ENCODE measurements around the gene GALNT10.

GALNT10 gene

GRCh38 chr5:154324033-154324432 lies 133.5 kb downstream of the GALNT10 start:
- TF ChIP-seq, protein P1, sequence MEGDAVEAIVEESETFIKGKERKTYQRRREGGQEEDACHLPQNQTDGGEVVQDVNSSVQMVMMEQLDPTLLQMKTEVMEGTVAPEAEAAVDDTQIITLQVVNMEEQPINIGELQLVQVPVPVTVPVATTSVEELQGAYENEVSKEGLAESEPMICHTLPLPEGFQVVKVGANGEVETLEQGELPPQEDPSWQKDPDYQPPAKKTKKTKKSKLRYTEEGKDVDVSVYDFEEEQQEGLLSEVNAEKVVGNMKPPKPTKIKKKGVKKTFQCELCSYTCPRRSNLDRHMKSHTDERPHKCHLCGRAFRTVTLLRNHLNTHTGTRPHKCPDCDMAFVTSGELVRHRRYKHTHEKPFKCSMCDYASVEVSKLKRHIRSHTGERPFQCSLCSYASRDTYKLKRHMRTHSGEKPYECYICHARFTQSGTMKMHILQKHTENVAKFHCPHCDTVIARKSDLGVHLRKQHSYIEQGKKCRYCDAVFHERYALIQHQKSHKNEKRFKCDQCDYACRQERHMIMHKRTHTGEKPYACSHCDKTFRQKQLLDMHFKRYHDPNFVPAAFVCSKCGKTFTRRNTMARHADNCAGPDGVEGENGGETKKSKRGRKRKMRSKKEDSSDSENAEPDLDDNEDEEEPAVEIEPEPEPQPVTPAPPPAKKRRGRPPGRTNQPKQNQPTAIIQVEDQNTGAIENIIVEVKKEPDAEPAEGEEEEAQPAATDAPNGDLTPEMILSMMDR (IDR thresholded peaks at IDR 0.05; ENCODE audit: low read depth, low read length), result no peak
- Histone ChIP-seq H3K36me3 (no peaks in the 10 kb centered on the region), H3K4me3 (ENCODE audit: low read depth, low read length) (no peak overlapping the region), H3K27me3 (ENCODE audit: insufficient read depth, low read depth, severe bottlenecking) (no peaks in the 10 kb centered on the region), H3K27ac (no peak overlapping the region), H3K9me3 (ENCODE audit: severe bottlenecking) (no peaks in the 10 kb centered on the region)
- DNase-seq, result no peak

- no peak for DNase-seq
- no peaks in the 10 kb centered on the region for H3K36me3 ChIP-seq
These were observed 135.0 kb downstream of the GALNT10 start for GRCh38 chr5:154325566-154325965.

GRCh38 chr5:154329062-154329461 lies 138.5 kb downstream of the GALNT10 start:
- TF ChIP-seq, protein P1 (IDR thresholded peaks at IDR 0.05; ENCODE audit: low read depth, low read length), result no peak
- no peaks in the 10 kb centered on the region for H3K9me3 ChIP-seq (ENCODE audit: severe bottlenecking)

More at GRCh38 chr5:154325566-154325965, 135.0 kb downstream of the GALNT10 start:
- H3K9me3 ChIP-seq (ENCODE audit: severe bottlenecking), result no peaks in the 10 kb centered on the region
- no peak overlapping the region for H3K4me3 ChIP-seq (ENCODE audit: low read depth, low read length)
- TF ChIP-seq, protein P1 (IDR thresholded peaks at IDR 0.05; ENCODE audit: low read depth, low read length), result no peak
- no peaks in the 10 kb centered on the region for H3K27me3 ChIP-seq (ENCODE audit: insufficient read depth, low read depth, severe bottlenecking)
- no peak overlapping the region for H3K27ac ChIP-seq

DNA sequence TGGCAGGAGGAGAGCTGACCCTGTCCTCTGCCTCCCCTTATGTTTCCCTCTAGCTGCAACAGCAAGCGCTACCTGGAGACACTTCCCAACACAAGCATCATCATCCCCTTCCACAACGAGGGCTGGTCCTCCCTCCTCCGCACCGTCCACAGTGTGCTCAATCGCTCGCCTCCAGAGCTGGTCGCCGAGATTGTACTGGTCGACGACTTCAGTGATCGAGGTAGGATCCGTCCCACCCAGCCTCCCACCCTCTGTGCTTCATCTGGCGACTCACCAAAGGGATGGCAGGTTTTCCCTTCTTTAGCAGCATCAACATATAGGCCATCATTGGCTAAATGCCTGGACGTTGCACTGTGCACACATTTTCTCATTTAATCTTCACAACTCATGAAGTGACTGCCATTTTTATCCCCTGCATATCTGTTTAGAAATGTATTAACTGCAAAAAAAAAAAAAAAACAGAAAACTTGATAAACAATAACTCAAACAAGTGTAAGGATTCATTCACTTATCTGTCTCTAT lies 139.0 kb downstream of the GALNT10 start:
- H3K9me3 ChIP-seq (ENCODE audit: severe bottlenecking), result no peaks in the 10 kb centered on the region
- no peak overlapping the region for H3K27ac ChIP-seq
- TF ChIP-seq, protein P1 (IDR thresholded peaks at IDR 0.05; ENCODE audit: low read depth, low read length), result no peak
- no peaks in the 10 kb centered on the region for H3K36me3 ChIP-seq
- DNase-seq, result no peak
- no peak overlapping the region for H3K4me3 ChIP-seq (ENCODE audit: low read depth, low read length)
- H3K27me3 ChIP-seq (ENCODE audit: insufficient read depth, low read depth, severe bottlenecking), result no peaks in the 10 kb centered on the region

More at GRCh38 chr5:154329062-154329461, 138.5 kb downstream of the GALNT10 start:
- Histone ChIP-seq H3K27me3 (ENCODE audit: insufficient read depth, low read depth, severe bottlenecking) (no peaks in the 10 kb centered on the region), H3K36me3 (no peaks in the 10 kb centered on the region), H3K27ac (no peak overlapping the region), H3K4me3 (ENCODE audit: low read depth, low read length) (no peak overlapping the region)
- DNase-seq, result no peak

DNA sequence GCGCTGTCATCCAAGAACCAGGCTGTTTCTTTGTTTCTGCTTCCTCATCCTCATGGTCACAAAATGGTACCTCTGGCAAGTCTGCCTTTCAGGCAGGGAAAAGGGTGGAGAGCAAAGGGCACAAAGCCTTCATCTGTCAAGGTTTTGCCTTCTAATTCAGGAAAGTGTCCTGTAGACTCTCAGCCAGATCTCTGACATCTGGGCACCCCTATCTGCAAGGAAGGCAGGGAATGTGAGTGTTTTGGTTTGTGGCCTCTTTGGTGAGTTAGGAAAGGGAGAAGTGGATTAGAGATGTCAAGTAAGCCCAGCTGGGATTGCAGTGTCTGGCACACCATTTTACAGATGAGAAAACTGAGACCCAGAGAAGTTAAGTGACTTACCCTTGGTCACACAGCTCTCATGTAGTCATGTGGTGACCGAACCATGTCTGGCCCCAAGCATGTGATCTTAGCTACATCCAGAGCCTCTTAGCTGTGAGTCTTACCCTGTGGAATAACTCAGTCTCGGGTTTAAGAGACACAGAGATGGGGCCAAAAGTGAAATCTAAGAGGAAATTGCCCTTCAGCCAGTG lies 139.6 kb downstream of the GALNT10 start:
- no peak for DNase-seq
- TF ChIP-seq, protein P1 (IDR thresholded peaks at IDR 0.05; ENCODE audit: low read depth, low read length), result no peak
- H3K4me3 ChIP-seq (ENCODE audit: low read depth, low read length), result no peak overlapping the region
- H3K27me3 ChIP-seq (ENCODE audit: insufficient read depth, low read depth, severe bottlenecking), result no peaks in the 10 kb centered on the region
- H3K36me3 ChIP-seq, result no peaks in the 10 kb centered on the region
- no peaks in the 10 kb centered on the region for H3K9me3 ChIP-seq (ENCODE audit: severe bottlenecking)
- H3K27ac ChIP-seq, result no peak overlapping the region

DNA sequence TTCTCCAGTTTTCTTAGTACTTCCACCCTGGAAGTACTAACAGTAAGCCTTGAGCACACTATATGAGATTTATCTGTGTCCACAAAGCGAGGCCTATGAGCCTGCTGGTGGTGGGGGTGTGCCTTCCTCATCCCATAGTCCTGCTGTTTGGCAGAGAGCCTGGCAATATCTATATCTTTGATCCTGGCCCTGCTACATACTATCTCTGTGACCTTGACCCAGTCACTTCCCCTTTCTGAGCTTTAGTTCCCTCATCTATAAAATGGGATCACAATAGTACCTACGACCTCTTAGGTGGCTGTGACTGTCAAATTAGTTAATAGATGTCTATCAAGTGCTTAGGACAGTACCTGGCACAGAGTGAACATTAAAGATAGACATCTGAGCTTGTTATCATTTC lies 140.7 kb downstream of the GALNT10 start:
- Histone ChIP-seq H3K27ac (no peak overlapping the region), H3K4me3 (ENCODE audit: low read depth, low read length) (no peak overlapping the region), H3K27me3 (ENCODE audit: insufficient read depth, low read depth, severe bottlenecking) (no peaks in the 10 kb centered on the region), H3K9me3 (ENCODE audit: severe bottlenecking) (no peaks in the 10 kb centered on the region), H3K36me3 (no peaks in the 10 kb centered on the region)
- TF ChIP-seq, protein P1 (IDR thresholded peaks at IDR 0.05; ENCODE audit: low read depth, low read length), result no peak
- DNase-seq, result no peak

Data from WERI-Rb-1 (cell line).